ENCODE measurements around the gene ABCB11. TPM values are rescaled to one million over a fixed set of nuclear protein-coding genes. Genes with fewer than 3 reads are reported as not detected.

Gene ABCB11
- total RNA-seq, 1 donor from 2014 or later, result not detected

- no peaks in the 10 kb centered on the region for H3K36me3 Mint-ChIP-seq
- no peaks in the 10 kb centered on the region for H3K9me3 ChIP-seq (ENCODE audit: low read depth)
- no peaks in the 10 kb centered on the region for H3K79me2 ChIP-seq (ENCODE audit: low read depth)
- TF ChIP-seq EZH2 (IDR thresholded peaks at IDR 0.05), result no peak
- no peak for TF ChIP-seq EZH2phosphoT487 (IDR thresholded peaks at IDR 0.05)
- no peak for TF ChIP-seq CTCF (IDR thresholded peaks at IDR 0.05)
- H3K4me2 ChIP-seq, result no peak overlapping the region
- no peaks in the 10 kb centered on the region for H4K20me1 ChIP-seq (ENCODE audit: low read depth)
- no peaks in the 10 kb centered on the region for H3K9me3 Mint-ChIP-seq
- DNase-seq (ENCODE audit: low spot score), result no peak
- no peaks in the 10 kb centered on the region for H3K4me1 Mint-ChIP-seq
- H3K27ac ChIP-seq, result no peak overlapping the region
- H3K4me3 Mint-ChIP-seq, result no peak overlapping the region
- no peaks in the 10 kb centered on the region for H3K27me3 ChIP-seq
- H3K27ac Mint-ChIP-seq, result no peak overlapping the region
- no peaks in the 10 kb centered on the region for H3K4me1 ChIP-seq
- no peak overlapping the region for H3K9ac ChIP-seq
- no peaks in the 10 kb centered on the region for H3F3A ChIP-seq (ENCODE audit: low read depth)
- no peak overlapping the region for H3K4me3 ChIP-seq
- H3K27me3 Mint-ChIP-seq (ENCODE audit: insufficient read depth, low read depth), result no peaks in the 10 kb centered on the region
- H3K36me3 ChIP-seq, result no peaks in the 10 kb centered on the region
- H2AFZ ChIP-seq (replicated peaks), result no peak overlapping the region
These were observed 19.4 kb downstream of the ABCB11 start for GRCh38 chr2:169011698-169012097.

GRCh38 chr2:169010633-169011460, 20.3 kb downstream of the ABCB11 start:
- no peaks in the 10 kb centered on the region for H3K79me2 ChIP-seq (ENCODE audit: low read depth)
- no peaks in the 10 kb centered on the region for H3K36me3 ChIP-seq
- DNase-seq (ENCODE audit: low spot score), result no peak
- no peaks in the 10 kb centered on the region for H3K4me1 ChIP-seq
- Mint-ChIP-seq H3K4me1 (no peaks in the 10 kb centered on the region), H3K9me3 (no peaks in the 10 kb centered on the region), H3K27me3 (ENCODE audit: insufficient read depth, low read depth) (no peaks in the 10 kb centered on the region), H3K36me3 (no peaks in the 10 kb centered on the region), H3K27ac (no peak overlapping the region), H3K4me3 (no peak overlapping the region)
- no peak overlapping the region for H3K9ac ChIP-seq
- H3K9me3 ChIP-seq (ENCODE audit: low read depth), result no peaks in the 10 kb centered on the region
- no peak overlapping the region for H3K4me3 ChIP-seq
- no peak overlapping the region for H2AFZ ChIP-seq (replicated peaks)
- no peak overlapping the region for H3K27ac ChIP-seq
- no peaks in the 10 kb centered on the region for H3K27me3 ChIP-seq
- H4K20me1 ChIP-seq (ENCODE audit: low read depth), result no peaks in the 10 kb centered on the region
- H3F3A ChIP-seq (ENCODE audit: low read depth), result no peaks in the 10 kb centered on the region
- H3K4me2 ChIP-seq, result no peak overlapping the region
- TF ChIP-seq EZH2 (IDR thresholded peaks at IDR 0.05) (no peak), EZH2phosphoT487 (IDR thresholded peaks at IDR 0.05) (no peak), CTCF (IDR thresholded peaks at IDR 0.05) (no peak)

GRCh38 chr2:169009865-169010579, 21.1 kb downstream of the ABCB11 start:
- no peak overlapping the region for H2AFZ ChIP-seq (replicated peaks)
- no peaks in the 10 kb centered on the region for H3K9me3 Mint-ChIP-seq

More at GRCh38 chr2:169009865-169010579, 21.1 kb downstream of the ABCB11 start:
- H3K79me2 ChIP-seq (ENCODE audit: low read depth), result no peaks in the 10 kb centered on the region
- H3K4me1 ChIP-seq, result no peaks in the 10 kb centered on the region
- no peaks in the 10 kb centered on the region for H4K20me1 ChIP-seq (ENCODE audit: low read depth)
- Mint-ChIP-seq H3K36me3 (no peaks in the 10 kb centered on the region), H3K27ac (no peak overlapping the region), H3K4me1 (no peaks in the 10 kb centered on the region), H3K27me3 (ENCODE audit: insufficient read depth, low read depth) (no peaks in the 10 kb centered on the region), H3K4me3 (no peak overlapping the region)
- no peak overlapping the region for H3K9ac ChIP-seq
- H3K4me3 ChIP-seq, result no peak overlapping the region
- TF ChIP-seq EZH2 (IDR thresholded peaks at IDR 0.05), result no peak
- no peak for TF ChIP-seq EZH2phosphoT487 (IDR thresholded peaks at IDR 0.05)
- H3K4me2 ChIP-seq, result no peak overlapping the region
- no peaks in the 10 kb centered on the region for H3F3A ChIP-seq (ENCODE audit: low read depth)
- DNase-seq (ENCODE audit: low spot score), result no peak
- no peak overlapping the region for H3K27ac ChIP-seq
- no peaks in the 10 kb centered on the region for H3K27me3 ChIP-seq
- H3K9me3 ChIP-seq (ENCODE audit: low read depth), result no peaks in the 10 kb centered on the region
- H3K36me3 ChIP-seq, result no peaks in the 10 kb centered on the region

All from neural progenitor cell (in vitro differentiated cells).